Ascending aorta (tissue), 2 donors: ENCODE measurements around the gene FYN. TPM values are rescaled to one million over a fixed set of nuclear protein-coding genes. Genes with fewer than 3 reads are reported as not detected.
"Not testable (repeated sequence)": the region's sequence is repeated elsewhere in the genome, so short reads cannot be mapped to it uniquely, and the experiment has no call there.

ENCODE experiments used
- DNase-seq, 2 donors: peaks; one replicate each; pipeline ENCODE4 v3.0.0-alpha.2; 2019; ENCODE audit warnings: low spot score in 2 of 2
- H3K27ac ChIP-seq, 2 donors: fragments of 200-600 bp; sonication (generic); one replicate each; pipeline ENCODE4 v1.5.1; 2016 to 2017; ENCODE audit warnings: mild to moderate bottlenecking in 1 of 2
- H3K27me3 ChIP-seq: fragments of 200-600 bp; sonication (generic); one replicate; pipeline ENCODE4 v1.5.1; 2017
- H3K36me3 ChIP-seq, 2 donors: fragments of 200-600 bp; sonication (generic); one replicate each; pipeline ENCODE4 v1.5.1; 2016
- H3K4me1 ChIP-seq, 2 donors: fragments of 200-600 bp; sonication (generic); one replicate each; pipeline ENCODE4 v1.5.1; 2016 to 2017; ENCODE audit warnings: mild to moderate bottlenecking in 1 of 2
- H3K4me3 ChIP-seq, 2 donors: fragments of 200-600 bp; sonication (generic); one replicate each; pipeline ENCODE4 v1.5.1; 2016 to 2017; ENCODE audit warnings: mild to moderate bottlenecking in 1 of 2
- H3K9me3 ChIP-seq, 2 donors: fragments of 200-600 bp; sonication (generic); one replicate each; pipeline ENCODE4 v1.5.1; 2016
- CTCF ChIP-seq, 3 experiments: fragments of 200-600 bp in 2 of 3; fragments of 450-650 bp in 1 of 3; sonication (generic) in 2 of 3; IDR thresholded peaks; one replicate each; pipeline ENCODE4 v1.5.1; 2016 to 2019; ENCODE audit warnings: antibody characterized with exemption in 3 of 3, mild to moderate bottlenecking in 1 of 3, moderate library complexity in 1 of 3
- intact Hi-C: fragments of 100-400 bp; cut with DNase I; formaldehyde crosslinking; loops from one replicate; pipeline ENCODE4 v1.15.1; 2023
- total RNA-seq: library from RNA; depleted of rRNA; stranded (reverse); fragments of >200 nt; gene quantifications from one replicate; pipeline ENCODE4 v1.1.0, GENCODE V29; 2016

FYN gene
- total RNA-seq, 1 donor from 2014 or later: 141 TPM

GRCh38 chr6:111642463-111643158, 230.6 kb downstream of the FYN start:
- intact Hi-C loops: loop anchor here (2.0 to 5.0 kb wide), 3 partner anchors 160 to 385 kb away; partner anchors contain the start of gene REV3L
- Histone ChIP-seq H3K36me3 (no peaks in the 10 kb centered on the region), H3K4me3 (no peak overlapping the region), H3K27ac (no peak overlapping the region), H3K9me3 (no peaks in the 10 kb centered on the region), H3K27me3 (no peaks in the 10 kb centered on the region), H3K4me1 (no peaks in the 10 kb centered on the region)
- peak in 1 of 2 donors; percentile 80 for DNase-seq
- TF ChIP-seq CTCF (IDR thresholded peaks at IDR 0.05): peak; percentile 51 to 69 (median 59)

GRCh38 chr6:111639266-111639665, 234.0 kb downstream of the FYN start:
- Histone ChIP-seq H3K4me1 (no peaks in the 10 kb centered on the region), H3K27me3 (no peaks in the 10 kb centered on the region), H3K27ac (no peak overlapping the region), H3K9me3 (no peaks in the 10 kb centered on the region), H3K4me3 (no peak overlapping the region), H3K36me3 (no peaks in the 10 kb centered on the region)
- intact Hi-C loops: no loop called here
- no peak for TF ChIP-seq CTCF (IDR thresholded peaks at IDR 0.05)
- no peak for DNase-seq

GRCh38 chr6:111634981-111635380, 238.3 kb downstream of the FYN start:
- intact Hi-C loops: not testable (repeated sequence)

GRCh38 chr6:111633822-111634221, 239.4 kb downstream of the FYN start:
- no peaks in the 10 kb centered on the region for H3K9me3 ChIP-seq
- intact Hi-C loops: no loop called here
- H3K27ac ChIP-seq: no peak overlapping the region
- no peaks in the 10 kb centered on the region for H3K36me3 ChIP-seq
- no peaks in the 10 kb centered on the region for H3K27me3 ChIP-seq
- TF ChIP-seq CTCF (IDR thresholded peaks at IDR 0.05): no peak
- no peak overlapping the region for H3K4me3 ChIP-seq
- peaks cover 0 to 4% of the 10 kb centered on the region in 2 donors for H3K4me1 ChIP-seq
- no peak for DNase-seq

More at GRCh38 chr6:111634981-111635380, 238.3 kb downstream of the FYN start:
- H3K4me1 ChIP-seq, H3K4me3 ChIP-seq, DNase-seq, H3K36me3 ChIP-seq, H3K27ac ChIP-seq, H3K9me3 ChIP-seq, H3K27me3 ChIP-seq: not testable (repeated sequence)

- TF ChIP-seq CTCF (IDR thresholded peaks at IDR 0.05): no peak
- Histone ChIP-seq H3K27ac (no peak overlapping the region), H3K27me3 (no peaks in the 10 kb centered on the region), H3K4me1 (peaks cover 0 to 9% of the 10 kb centered on the region in 2 donors), H3K36me3 (no peaks in the 10 kb centered on the region), H3K9me3 (no peaks in the 10 kb centered on the region), H3K4me3 (no peak overlapping the region)
- intact Hi-C loops: no loop called here
- no peak for DNase-seq
Measured at GRCh38 chr6:111632468-111633247, 240.6 kb downstream of the FYN start.

GRCh38 chr6:111631903-111632460, 241.3 kb downstream of the FYN start:
- no peak for TF ChIP-seq CTCF (IDR thresholded peaks at IDR 0.05)
- Histone ChIP-seq H3K27ac (no peak overlapping the region), H3K36me3 (no peaks in the 10 kb centered on the region), H3K9me3 (no peaks in the 10 kb centered on the region), H3K27me3 (no peaks in the 10 kb centered on the region), H3K4me1 (peaks cover 0 to 9% of the 10 kb centered on the region in 2 donors), H3K4me3 (no peak overlapping the region)
- intact Hi-C loops: no loop called here
- DNase-seq: no peak
